Measurements from ENCODE around the gene EVX2. TPM values are rescaled to one million over a fixed set of nuclear protein-coding genes. Genes with fewer than 3 reads are reported as not detected.

Gene EVX2
- total RNA-seq, 1 experiment from 2014 or later, result not detected

DNA sequence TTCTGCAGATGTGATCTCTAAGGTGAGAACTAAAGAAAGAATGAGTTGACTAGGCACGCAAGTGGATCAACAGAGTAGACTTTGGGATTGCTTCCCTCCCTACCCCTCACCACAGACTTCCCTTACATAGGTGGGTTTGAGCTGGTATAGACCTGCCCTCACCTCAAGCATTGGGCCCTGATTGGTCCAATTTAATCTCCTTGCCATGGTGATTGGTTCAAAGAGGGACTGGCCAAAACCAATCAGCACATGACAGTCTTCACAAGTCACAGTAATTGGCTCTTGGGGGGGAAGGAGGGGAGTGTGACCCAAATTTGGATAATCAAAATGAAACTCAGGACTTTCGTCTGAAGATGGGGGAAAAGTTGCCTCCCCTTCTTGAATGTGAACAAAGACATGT is 45.1 kb downstream of the EVX2 start:
- intact Hi-C loops (cut with micrococcal nuclease), result no loop called here
- peaks cover 34% of the 10 kb centered on the region for H3K27me3 Mint-ChIP-seq (ENCODE audit: insufficient read depth, unreplicated experiment)
- H3K27ac Mint-ChIP-seq (ENCODE audit: low read depth, unreplicated experiment), result no peak overlapping the region
- ChIA-PET POLR2A (no interaction called here), CTCF (interaction anchor here (0.7 kb wide), 1 partner anchor 669 kb away, joined by 3 read pairs; no protein-coding TSS in a partner anchor)
- no peaks in the 10 kb centered on the region for H3K36me3 Mint-ChIP-seq (ENCODE audit: insufficient read depth, unreplicated experiment)
- no peak for TF ChIP-seq CTCF (IDR thresholded peaks at IDR 0.05; ENCODE audit: unreplicated experiment)
- DNase-seq (ENCODE audit: unreplicated experiment), result no peak
- no peak overlapping the region for H3K4me3 Mint-ChIP-seq (ENCODE audit: unreplicated experiment)
- no peaks in the 10 kb centered on the region for H3K4me1 Mint-ChIP-seq (ENCODE audit: insufficient read depth, unreplicated experiment)
- no TSS peak for BruUV-seq (replicated peaks)
- no peaks in the 10 kb centered on the region for H3K9me3 Mint-ChIP-seq (ENCODE audit: unreplicated experiment)

GRCh38 chr2:176035013-176035691 is 48.6 kb downstream of the EVX2 start:
- intact Hi-C loops (cut with micrococcal nuclease), result no loop called here
- TF ChIP-seq CTCF (IDR thresholded peaks at IDR 0.05; ENCODE audit: unreplicated experiment), result no peak
- H3K36me3 Mint-ChIP-seq (ENCODE audit: insufficient read depth, unreplicated experiment), result no peaks in the 10 kb centered on the region
- H3K27me3 Mint-ChIP-seq (ENCODE audit: insufficient read depth, unreplicated experiment), result peaks cover 39% of the 10 kb centered on the region
- POLR2A ChIA-PET, result no interaction called here
- no peaks in the 10 kb centered on the region for H3K4me1 Mint-ChIP-seq (ENCODE audit: insufficient read depth, unreplicated experiment)
- CTCF ChIA-PET, result interaction anchor here (0.5 kb wide), 2 partner anchors 10 to 925 kb away, joined by 3 to 4 read pairs; no protein-coding TSS in a partner anchor
- no peak overlapping the region for H3K27ac Mint-ChIP-seq (ENCODE audit: low read depth, unreplicated experiment)
- no peak for DNase-seq (ENCODE audit: unreplicated experiment)
- no peaks in the 10 kb centered on the region for H3K9me3 Mint-ChIP-seq (ENCODE audit: unreplicated experiment)
- H3K4me3 Mint-ChIP-seq (ENCODE audit: unreplicated experiment), result no peak overlapping the region
- no TSS peak for BruUV-seq (replicated peaks)

DNA sequence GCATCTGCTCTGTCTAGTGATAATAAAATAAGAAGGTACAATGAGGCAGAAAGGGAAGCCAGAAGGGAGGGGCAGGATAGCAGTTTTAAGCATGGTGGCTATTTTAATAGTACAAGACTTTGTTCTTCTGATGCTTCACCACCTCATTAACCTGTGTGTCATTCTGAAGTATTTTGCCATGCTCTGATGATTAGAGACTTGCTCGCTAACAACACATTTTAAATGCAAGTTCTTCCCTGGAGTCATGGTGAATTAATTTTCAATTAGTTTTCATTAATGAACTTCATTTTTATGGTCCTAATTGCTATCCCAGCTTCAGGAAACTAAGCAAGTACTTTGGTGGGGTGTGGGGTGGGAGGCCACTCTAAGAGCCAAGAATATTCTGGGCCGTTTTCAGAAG is 56.0 kb downstream of the EVX2 start:
- Mint-ChIP-seq H3K27ac (ENCODE audit: low read depth, unreplicated experiment) (no peak overlapping the region), H3K36me3 (ENCODE audit: insufficient read depth, unreplicated experiment) (no peaks in the 10 kb centered on the region), H3K4me3 (ENCODE audit: unreplicated experiment) (no peak overlapping the region), H3K4me1 (ENCODE audit: insufficient read depth, unreplicated experiment) (peaks cover 5% of the 10 kb centered on the region), H3K27me3 (ENCODE audit: insufficient read depth, unreplicated experiment) (peaks cover 70% of the 10 kb centered on the region), H3K9me3 (ENCODE audit: unreplicated experiment) (no peaks in the 10 kb centered on the region)
- CTCF ChIA-PET, result interaction anchor here (0.7 kb wide), 1 partner anchor 14 kb away, joined by 4 read pairs; no protein-coding TSS in a partner anchor
- POLR2A ChIA-PET, result interaction anchor here (1.1 kb wide), 1 partner anchor 36 kb away, joined by 3 read pairs; no protein-coding TSS in a partner anchor
- DNase-seq (ENCODE audit: unreplicated experiment), result no peak
- intact Hi-C loops (cut with micrococcal nuclease), result no loop called here
- BruUV-seq (replicated peaks), result no TSS peak
- no peak for TF ChIP-seq CTCF (IDR thresholded peaks at IDR 0.05; ENCODE audit: unreplicated experiment)

Other genes with a start within 250 kb of the EVX2 start
- gene LNPK, start 81.7 kb downstream of the EVX2 start, total RNA-seq (2022), result 21.8 and 23.3 TPM in 2 replicates
- gene HOXD13, start 8.8 kb upstream of the EVX2 start, total RNA-seq (2022), result not detected in 2 replicates
- not detected in 2 replicates for gene HOXD12, start 15.8 kb upstream of the EVX2 start, total RNA-seq (2022)
- gene HOXD11, start 23.3 kb upstream of the EVX2 start, total RNA-seq (2022), result not detected in 2 replicates
- gene HOXD10, start 32.8 kb upstream of the EVX2 start, total RNA-seq (2022), result not detected in 2 replicates
- not detected in 2 replicates for gene HOXD9, start 38.8 kb upstream of the EVX2 start, total RNA-seq (2022)
- not detected in 2 replicates for gene HOXD8, start 45.7 kb upstream of the EVX2 start, total RNA-seq (2022)
- gene HOXD4, start 67.6 kb upstream of the EVX2 start, total RNA-seq (2022), result not detected in 2 replicates
- not detected in 2 replicates for gene HOXD3, start 73.3 kb upstream of the EVX2 start, total RNA-seq (2022)
- gene HOXD1, start 104.7 kb upstream of the EVX2 start, total RNA-seq (2022), result not detected in 2 replicates
- gene MTX2, start 185.5 kb upstream of the EVX2 start, total RNA-seq (2022), result 38.0 and 40.9 TPM in 2 replicates